ENCODE measurements around the gene SLC43A3.
"Not testable (repeated sequence)": the region's sequence is repeated elsewhere in the genome, so short reads cannot be mapped to it uniquely, and the experiment has no call there.

The SLC43A3 gene

GRCh38 chr11:57459164-57460021 is 32.5 kb upstream of the SLC43A3 start:
- DNase-seq, result no peak

- peak; percentile 45 for DNase-seq
These were observed 31.7 kb upstream of the SLC43A3 start for GRCh38 chr11:57458410-57459163.

- DNase-seq, result no peak
These were observed 31.1 kb upstream of the SLC43A3 start for GRCh38 chr11:57458060-57458409.

- no peak for DNase-seq
These were observed 30.7 kb upstream of the SLC43A3 start for GRCh38 chr11:57457643-57458023.

- DNase-seq, result no peak
These were observed 30.2 kb upstream of the SLC43A3 start for GRCh38 chr11:57456960-57457642.

- DNase-seq, result no peak
These were observed 26.7 kb upstream of the SLC43A3 start for GRCh38 chr11:57453543-57454177.

- no peak for DNase-seq
These were observed 19.1 kb upstream of the SLC43A3 start for GRCh38 chr11:57446055-57446454.

GRCh38 chr11:57445122-57445394 is 18.1 kb upstream of the SLC43A3 start:
- DNase-seq, result not testable (repeated sequence)

- DNase-seq, result no peak
These were observed 17.6 kb upstream of the SLC43A3 start for GRCh38 chr11:57444362-57445121.

GRCh38 chr11:57440744-57441414 is 14.0 kb upstream of the SLC43A3 start:
- no peak for DNase-seq

- DNase-seq, result no peak
These were observed 12.9 kb upstream of the SLC43A3 start for GRCh38 chr11:57439786-57440185.

- DNase-seq, result no peak
These were observed 11.7 kb upstream of the SLC43A3 start for GRCh38 chr11:57438345-57439285.

- no peak for DNase-seq
These were observed 9.1 kb upstream of the SLC43A3 start for GRCh38 chr11:57436031-57436430.

GRCh38 chr11:57434640-57435546 is 8.0 kb upstream of the SLC43A3 start:
- no peak for DNase-seq

- no peak for DNase-seq
These were observed 5.8 kb upstream of the SLC43A3 start for GRCh38 chr11:57432714-57433163.

GRCh38 chr11:57432149-57432561 is 5.2 kb upstream of the SLC43A3 start:
- no peak for DNase-seq

GRCh38 chr11:57430952-57431351 is 4.0 kb upstream of the SLC43A3 start:
- DNase-seq, result no peak

- no peak for DNase-seq
These were observed 3.0 kb upstream of the SLC43A3 start for GRCh38 chr11:57429946-57430345.

GRCh38 chr11:57428643-57429042 is 1.7 kb upstream of the SLC43A3 start:
- no peak for DNase-seq

- no peak for DNase-seq
These were observed 784 bp upstream of the SLC43A3 start for GRCh38 chr11:57427727-57428082.

Measured in NCI-H524 treated with DMSO at 0.1 percent for 48 hours (cell line).